NCI-H1105 treated with DMSO at 0.1 percent for 48 hours (cell line): ENCODE measurements around the gene ATP11C.
"Not testable (repeated sequence)": the region's sequence is repeated elsewhere in the genome, so short reads cannot be mapped to it uniquely, and the experiment has no call there.

Source experiments
- DNase-seq: peaks from one replicate; lab custom pipeline; 2025; lab: John Stamatoyannopoulos, UW

The ATP11C gene

DNA sequence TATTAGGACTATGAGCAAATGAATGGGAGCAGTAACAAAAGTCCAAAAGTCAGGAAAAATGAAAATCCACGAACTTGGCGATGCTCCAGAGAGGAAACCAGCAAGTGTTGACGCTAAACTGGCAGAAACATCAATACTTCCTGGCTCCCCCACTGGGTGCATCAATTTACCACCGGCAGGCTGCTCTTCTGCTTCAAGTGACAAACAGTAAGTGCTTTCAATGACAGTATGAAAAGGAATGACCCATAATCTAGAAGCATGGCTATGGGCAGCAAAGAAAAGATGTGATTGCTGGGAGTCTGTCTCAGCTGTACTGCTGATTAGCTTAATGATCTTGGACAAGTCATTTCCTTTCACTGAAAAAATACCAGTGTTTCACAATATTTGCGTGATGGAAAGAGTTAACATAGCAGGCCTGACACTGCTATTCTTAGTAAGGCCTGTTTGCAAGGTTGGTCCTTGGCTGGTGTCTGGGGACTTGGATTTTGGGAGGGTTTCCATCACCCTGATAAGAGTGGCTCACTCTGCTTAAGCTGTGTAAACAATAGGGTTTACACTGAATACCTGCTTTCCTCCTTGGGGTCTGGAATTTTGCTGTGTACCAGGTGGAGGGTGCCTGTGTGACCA lies 8.7 kb downstream of the ATP11C start:
- no peak for DNase-seq

DNA sequence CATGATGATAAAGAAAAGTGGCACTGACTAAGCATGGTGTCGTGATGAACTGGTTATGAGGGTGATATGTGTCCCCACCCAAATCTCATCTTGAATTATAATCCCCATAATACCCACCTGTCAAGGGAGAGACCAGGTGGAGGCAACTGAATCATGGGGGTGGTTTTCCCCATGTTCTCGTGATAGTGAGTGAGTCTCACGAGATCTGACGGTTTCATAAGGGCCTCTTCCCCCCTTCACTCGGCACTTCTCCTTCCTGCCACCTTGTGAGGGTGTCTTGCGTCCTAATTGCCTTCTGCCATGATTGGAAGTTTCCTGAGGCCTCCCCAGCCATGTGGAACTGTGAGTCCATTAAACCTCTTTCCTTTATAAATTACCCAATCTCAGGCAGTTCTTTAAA lies 11.7 kb downstream of the ATP11C start:
- DNase-seq, result not testable (repeated sequence)

DNA sequence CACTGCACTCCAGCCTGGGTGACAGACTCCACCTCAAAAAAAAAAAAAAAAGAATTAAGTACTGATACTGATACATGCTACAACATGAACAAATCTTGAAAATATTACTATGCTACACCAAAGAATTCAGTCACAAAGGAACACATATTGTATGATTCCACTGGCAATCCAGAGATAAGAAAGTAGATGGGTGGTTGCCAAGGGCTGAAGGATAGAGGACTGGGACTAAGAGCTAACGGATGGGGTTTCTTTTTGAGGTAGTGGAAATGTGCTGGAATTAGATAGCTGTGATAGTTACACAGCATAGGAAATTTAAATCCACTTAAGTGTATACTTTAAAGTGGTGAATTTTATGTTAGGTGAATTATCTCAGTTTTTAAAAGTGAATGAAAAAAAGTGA lies 12.5 kb downstream of the ATP11C start:
- DNase-seq, result no peak

DNA sequence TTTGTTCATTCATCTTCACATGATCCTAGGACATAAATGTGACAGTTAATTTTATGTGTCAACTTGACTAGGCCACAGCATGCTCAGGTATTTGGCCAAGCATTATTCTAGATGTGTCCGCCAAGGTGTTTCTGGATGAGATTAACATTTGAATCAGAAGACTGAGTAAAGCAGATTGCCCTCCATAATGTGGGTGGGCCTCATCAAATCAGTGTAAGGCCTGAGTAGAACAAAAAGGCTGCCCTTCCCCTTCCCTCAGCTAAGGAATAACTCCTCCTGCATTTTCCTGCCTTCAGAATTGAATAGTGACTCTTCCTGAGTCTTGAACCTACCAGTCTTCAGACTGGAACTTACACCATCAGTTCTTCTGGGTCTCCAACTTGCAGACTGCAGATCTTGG lies 18.4 kb downstream of the ATP11C start:
- no peak for DNase-seq

DNA sequence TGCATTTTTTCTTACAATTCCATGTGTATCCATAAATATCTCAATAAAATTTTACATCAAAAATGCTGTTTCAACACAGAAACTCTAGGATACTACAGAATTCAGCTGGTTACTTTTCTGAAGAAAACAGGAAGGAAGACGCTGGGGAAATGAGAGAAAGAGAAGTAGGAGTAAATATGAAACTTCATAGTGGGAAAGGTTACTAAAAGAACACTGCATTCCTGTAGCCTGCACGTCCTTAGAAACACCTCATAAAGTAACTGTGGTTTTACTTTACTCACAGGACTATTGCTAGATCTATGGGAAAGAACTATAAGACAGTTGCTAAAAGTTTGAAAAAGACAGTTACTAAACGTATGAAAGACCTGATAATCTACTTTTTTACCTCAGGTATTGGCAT lies 23.1 kb downstream of the ATP11C start:
- DNase-seq, result no peak

DNA sequence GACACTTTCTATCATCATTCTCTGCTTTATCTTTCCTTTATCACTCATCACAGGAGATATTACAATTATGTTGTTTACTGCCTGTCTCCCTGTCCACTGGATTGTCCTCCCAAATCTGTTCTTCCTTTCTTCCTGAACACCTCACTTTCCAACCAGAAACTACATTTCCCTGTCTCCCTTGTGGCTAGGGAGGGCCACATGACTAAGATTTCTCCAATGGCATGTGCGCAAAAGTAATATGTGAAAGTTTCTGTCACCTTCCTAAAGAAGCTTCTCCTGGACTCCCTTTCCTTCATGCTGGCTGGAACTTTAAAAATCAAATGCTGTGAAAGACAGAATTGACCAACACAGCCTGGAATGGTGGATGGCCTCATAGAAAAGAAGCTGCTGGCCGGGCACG lies 25.8 kb downstream of the ATP11C start:
- DNase-seq, result no peak

DNA sequence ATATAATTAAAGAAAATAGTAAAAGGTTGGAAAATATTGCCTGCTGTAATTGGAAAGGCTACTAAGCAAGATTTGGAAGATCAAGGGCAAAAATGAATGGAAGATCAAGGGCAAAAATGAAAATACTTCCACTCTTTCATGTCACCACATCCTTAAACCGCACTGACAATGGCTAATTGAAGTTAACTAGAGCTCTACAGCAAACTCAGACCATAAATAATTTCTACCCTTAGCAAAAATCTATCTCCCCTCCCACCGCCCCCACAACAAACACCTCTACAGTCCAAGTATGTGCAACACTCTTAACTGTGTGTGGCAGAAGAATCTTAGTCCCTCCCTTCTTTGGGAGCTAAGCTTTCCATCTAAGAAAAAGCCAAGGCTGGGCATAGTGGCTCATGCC lies 27.1 kb downstream of the ATP11C start:
- no peak for DNase-seq

DNA sequence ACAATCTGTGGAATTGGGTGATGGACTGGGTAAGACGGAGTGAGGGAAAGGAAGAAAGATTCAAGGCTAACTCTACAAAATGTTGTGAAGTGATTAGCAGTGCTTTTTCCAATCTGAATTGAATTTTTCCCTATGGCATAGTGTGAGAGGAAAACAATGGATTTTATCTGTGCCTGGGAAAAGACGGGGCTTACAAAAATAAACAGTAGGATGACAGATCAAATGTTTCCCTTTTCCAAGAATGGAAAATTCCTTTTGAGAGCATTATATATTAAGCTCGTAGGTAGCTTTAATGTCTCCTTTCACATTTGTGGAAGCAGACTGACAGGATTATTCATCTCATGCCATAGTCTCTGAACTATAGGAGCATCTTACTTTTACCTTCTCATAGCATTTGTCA lies 27.8 kb downstream of the ATP11C start:
- DNase-seq, result no peak

DNA sequence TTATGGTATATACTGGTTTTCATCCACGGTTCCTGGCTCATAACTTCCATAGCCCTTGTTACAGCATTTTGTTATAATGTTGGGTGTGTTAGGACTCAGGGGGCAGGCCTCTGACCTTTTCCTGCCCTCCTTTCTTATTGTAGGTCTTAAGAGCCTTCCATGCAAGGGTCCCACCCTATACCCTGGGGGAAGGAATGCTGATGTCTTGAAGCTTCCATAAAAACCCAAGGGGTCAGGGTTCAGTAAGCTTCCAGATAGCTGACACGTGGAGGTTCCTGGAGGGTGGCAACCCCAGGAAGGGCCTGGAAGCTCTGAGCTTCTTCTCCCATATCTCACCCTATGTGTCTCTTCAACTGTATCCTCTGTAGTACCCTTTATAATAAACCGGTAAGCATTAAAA lies 29.6 kb downstream of the ATP11C start:
- no peak for DNase-seq

DNA sequence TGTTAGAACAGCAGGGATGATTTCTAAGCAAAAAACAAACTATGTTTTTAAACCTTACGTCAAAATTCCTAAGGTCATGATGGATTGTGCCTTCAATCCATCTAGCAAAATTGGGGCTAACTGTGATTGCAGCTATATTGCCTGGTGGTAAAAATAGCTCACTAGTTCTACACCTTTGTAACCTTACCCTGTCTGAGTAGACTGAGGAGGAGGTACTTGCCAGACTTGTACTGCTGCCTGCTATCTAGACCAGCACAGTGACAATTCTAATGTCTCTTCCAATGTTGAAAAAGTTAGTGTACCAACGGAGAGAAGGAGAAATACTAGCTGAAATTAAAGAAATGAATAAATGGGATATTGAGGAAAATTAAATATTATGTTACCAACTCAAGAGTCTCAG lies 30.3 kb downstream of the ATP11C start:
- DNase-seq, result no peak

DNA sequence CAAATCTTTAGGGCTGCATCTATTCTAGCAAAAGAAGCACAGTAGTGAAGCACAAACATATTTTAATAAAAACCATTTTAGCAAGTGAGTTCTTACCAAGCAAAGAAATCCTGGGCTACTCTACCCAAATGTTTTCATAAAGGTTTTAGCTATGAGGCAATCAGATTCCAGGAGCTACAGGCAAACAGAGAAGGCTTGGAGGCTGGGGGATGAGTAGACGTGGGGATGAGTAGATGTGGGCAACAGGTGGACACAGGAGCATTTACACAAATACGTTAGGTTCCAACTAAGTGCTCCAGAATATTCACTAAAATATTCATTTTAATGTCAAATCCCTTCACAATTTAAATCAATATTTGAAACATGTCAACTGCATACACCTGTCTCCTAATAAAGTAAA lies 34.5 kb downstream of the ATP11C start:
- no peak for DNase-seq

DNA sequence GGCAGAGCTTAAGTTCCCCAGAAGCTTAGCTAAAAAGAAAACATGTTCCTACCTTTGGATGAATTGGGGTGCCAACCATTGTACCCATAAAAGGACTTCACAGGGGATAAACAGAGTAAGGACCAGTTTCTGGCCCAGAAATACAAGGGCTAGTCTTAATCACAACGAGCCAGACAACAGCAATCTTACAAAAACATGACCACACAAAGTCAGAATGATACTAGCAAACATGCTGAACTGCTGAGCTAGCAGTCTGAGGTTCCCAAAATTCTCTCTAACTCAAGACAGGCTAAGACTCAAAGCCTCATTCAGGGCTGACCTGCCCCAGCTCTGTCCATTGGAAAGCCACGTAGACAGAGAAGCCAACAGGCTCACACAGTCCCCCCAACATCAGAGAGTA lies 40.3 kb downstream of the ATP11C start:
- no peak for DNase-seq

DNA sequence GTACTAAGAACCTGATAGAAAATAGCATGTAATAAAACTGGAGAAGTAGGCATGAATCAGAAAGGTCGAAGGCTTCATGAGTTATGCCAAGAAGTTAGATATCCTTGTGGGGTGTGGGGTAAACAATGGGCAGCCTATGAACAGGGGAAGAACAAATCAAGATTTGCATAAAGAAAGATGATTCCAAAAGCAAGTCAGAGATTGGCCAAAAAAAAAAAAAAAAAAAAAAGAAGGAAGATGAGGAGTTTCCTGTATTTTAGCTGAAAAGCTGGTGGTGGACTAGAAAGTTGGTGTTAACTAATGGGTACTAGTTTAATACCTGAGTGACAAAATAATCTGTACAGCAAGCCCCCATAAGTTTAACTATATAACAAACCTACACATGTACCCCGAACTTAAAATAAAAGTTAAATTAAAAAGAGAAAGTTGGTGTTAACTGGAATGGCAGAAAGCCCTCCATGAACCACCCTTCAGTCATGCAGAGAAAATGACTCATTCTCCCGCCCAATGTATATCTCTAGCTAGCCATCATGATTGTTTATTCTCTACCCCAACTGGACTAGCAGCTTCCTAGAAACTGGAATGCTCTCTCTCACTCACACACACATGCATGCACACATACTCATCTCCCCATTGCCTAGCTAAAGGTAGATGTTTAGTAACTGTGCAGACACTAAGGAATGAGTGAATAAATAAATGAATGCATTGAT lies 41.7 kb downstream of the ATP11C start:
- DNase-seq, result no peak

DNA sequence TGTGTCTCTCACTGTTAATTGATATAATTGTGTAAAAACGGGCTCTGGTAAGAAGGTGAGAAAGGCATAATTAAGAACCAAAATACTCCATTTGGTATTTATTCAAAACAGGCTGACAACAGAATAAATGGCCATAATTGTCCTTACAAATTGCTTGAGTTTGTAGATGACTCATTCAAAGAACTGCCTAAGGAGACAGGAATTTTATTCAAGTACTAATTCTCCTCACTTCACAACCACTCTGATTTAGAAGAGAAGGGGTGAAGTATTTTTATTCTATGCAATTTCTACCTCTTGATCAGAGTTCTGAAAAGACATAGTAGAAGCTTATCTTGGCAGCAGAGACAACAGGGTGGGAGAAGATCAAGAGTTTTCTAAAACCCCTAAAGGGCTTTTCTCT lies 43.1 kb downstream of the ATP11C start:
- peak; percentile 0 for DNase-seq

DNA sequence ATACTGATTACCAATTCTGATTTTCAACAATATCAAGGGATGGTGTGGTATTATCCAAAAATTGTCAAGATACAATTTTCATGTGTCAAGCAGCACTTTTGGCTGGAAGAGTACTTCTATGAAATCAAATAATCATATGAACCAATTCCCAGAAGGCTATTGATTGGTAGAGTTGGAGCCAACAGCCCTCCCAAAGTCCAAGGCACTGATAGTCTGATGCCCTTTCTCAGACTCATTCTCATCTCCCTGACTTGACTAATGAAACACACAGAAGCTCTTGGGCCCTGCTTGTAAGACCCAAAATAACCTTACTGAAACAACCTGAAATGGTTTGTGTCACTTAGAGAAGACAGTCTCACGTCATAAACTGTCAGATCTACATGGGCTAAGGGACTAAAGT lies 48.9 kb downstream of the ATP11C start:
- no peak for DNase-seq

DNA sequence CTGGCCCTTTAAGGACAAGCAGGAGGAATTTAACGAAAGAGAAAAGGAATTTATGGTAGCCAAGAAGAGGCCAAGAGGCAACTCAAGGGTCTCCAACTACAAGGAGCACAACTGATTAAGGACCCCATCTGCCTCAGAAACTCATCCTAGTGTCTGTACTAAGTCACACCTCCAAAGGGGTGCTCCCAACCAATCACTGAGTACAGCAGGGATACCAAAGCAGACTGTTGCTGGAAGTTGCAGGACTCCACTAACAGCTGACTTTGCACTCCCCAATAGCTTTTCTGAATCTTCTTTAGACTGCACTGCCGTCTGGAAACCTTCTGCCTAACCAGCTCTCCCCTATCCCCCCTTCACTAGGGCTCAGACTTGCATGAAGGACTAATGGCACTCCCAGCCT lies 50.6 kb downstream of the ATP11C start:
- DNase-seq, result no peak

DNA sequence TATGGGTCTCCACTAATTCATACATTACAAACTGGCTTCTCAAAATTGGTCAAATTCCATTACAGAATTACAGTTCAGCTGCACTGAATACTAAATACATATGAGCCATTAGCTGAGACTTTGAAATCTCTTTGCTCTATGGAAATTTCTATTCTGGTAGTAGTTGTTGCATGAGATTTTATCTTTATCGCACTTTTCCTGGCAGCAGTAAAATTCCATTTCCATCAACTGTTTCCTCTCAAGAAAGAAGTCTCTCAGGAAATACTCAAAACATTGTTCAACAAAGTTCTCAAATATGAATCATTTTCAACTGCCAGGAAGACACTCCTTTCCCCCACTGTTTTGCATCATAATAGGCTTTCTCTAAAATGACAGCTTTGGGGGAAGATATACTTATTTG lies 51.3 kb downstream of the ATP11C start:
- DNase-seq, result no peak

DNA sequence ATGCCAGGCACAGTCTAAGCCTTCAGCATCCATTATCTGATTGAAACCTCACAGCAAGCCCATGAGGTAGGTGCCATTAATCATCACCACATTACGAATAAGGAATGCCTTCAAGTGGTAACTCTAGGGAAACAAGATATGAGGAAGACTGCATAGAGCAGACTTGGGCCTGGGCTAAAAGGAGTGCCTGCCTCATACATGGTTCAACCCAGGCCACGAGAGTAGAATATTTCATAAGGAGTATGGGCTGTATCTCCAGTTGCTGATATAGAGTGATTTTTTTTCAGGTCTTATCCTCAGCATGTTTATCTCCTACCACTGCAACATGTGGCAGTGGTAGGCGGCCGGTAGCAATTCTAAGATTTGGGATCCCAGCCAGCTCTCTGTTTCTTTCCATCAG lies 51.7 kb downstream of the ATP11C start:
- DNase-seq, result no peak

DNA sequence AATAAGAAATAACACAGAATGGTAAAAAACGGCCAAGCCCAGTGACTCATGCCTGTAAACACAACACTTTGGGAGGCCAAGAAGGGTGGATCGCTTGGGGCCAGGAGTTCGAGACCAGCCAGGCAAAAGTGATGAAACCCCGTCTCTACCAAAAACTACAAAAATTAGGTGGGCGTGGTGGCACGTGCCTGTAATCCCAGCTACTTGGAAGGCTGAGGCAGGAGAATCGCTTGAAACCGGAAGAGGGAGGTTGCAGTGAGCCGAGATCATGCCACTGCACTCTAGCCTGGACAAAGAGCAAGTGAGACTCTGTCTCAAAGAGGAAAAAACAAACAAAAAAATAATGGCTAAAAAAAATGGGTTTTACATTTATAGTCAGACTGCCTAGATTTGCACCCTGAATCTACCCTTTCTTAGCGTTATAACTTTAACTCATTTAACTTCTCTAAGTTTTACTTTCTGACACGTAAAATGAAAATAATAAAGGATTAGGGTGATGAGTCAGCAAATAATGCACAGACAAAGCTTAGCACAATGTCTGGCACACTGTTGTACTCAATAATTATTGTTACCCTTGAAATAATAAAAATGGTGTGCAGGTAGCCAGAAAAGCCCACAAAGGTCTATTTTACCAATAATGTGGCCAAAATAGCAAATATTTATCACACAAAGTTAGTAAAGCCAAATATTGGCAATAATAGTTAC lies 55.0 kb downstream of the ATP11C start:
- DNase-seq, result no peak

DNA sequence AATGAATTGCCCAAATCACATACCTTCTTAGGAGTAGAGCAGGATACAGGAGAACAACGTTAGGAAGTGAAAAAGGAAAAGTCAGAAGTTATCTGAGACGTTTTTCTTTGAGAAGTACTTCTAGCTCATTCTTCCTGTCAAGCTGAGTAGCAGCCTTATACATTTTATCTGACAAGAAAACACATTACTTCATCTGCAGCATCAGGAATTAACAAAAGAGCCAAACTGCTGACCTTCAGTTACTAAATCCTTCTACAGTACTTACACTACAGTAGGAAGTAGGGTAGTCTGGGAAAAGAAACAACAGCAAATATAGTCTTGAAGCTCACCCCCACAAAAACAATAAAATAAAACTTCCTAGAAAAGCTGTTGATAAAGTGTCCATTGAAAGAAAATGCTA lies 57.0 kb downstream of the ATP11C start:
- DNase-seq, result no peak

DNA sequence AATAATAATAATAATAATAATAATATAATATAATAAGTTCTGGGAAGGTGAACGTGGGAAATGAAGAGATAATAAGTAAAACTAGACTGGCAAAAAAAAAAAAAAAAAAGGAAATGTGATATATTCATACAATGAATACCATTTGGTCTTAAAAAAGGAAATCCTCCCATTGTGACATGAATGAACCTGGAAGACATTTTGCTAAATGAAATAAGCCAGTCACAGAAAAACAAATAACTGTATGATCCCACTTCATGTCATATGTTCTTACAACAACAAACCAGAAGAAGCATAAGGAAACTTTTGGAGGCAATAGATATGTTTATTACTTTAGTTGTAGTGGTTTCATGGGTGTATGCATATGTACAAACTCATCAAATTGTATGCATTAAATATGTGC lies 63.1 kb downstream of the ATP11C start:
- no peak for DNase-seq

DNA sequence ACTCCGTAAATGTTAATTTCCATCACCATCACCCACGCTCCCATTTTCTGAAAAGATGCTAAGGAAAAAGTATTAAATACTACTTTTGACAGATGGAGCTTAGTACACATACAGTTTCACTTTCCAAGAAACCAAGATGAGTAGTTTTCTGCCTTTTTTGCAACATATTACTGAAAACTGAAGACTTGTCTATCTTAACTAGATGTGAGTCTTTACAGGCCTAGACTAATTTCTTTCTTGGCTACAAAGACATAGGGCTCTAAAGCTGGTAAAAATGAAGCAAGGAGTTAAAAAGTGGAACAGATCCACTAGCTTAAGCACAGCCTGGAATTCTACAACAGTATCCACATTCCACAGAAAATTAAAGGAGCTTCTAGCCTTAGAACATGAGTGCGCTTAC lies 68.2 kb downstream of the ATP11C start:
- no peak for DNase-seq

DNA sequence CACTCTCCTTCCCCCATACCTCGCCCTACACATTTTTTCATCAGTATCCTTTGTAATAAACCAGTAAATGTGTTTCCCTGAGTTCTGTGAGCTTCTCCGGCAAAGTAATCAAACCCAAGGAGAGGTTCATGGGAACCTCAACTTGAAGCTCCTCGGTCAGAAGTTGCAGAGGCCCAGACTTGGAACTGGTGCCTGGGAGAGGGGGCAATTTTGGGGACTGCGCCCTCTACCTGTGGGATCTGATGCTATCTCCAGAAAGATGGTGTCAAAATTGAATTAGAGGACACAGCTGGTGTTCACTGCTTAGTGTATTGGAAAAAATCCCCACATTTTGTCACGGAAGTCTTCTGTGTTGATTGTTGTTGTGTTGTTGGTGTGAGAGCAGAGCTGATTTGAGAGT lies 70.6 kb downstream of the ATP11C start:
- no peak for DNase-seq

DNA sequence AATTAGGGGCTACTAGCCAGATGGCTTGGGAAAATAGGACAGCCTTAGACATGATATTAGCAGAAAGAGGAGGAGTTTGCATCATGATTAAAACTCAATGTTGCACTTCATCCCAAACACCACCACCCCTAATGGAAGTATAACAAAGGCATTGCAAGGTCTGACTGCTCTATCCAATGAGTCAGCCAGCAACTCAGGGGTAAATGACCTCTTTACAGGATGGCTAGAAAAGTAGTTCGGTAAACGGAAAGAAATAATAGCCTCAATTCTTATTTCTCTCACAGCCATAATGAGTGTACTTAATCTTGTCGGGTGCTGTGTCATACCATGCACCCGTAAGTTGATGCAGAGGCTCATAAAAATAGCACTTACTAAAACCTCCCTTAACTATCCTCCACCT lies 76.0 kb downstream of the ATP11C start:
- DNase-seq, result not testable (repeated sequence)
